OCI-LY1 (cell line): ENCODE data around the gene LIN7B.
"Not testable (repeated sequence)": the region's sequence is repeated elsewhere in the genome, so short reads cannot be mapped to it uniquely, and the experiment has no call there.

ENCODE experiments used
- H2AFZ ChIP-seq: fragments of 200-600 bp; sonication (generic), shearing (Covaris generic); 2 replicates; pipeline ENCODE4 v1.6.0; 2014; ENCODE audit warnings: antibody characterized with exemption, mild to moderate bottlenecking, low read length
- H3F3A ChIP-seq: fragments of 200-600 bp; sonication (generic), shearing (Covaris generic); 2 replicates; pipeline ENCODE4 v1.6.0; 2014; ENCODE audit warnings: mild to moderate bottlenecking, antibody characterized with exemption, low read length, moderate library complexity; ENCODE audit not compliant: insufficient read depth
- H3K27ac ChIP-seq: fragments of 200-600 bp; sonication (generic); 2 replicates; pipeline ENCODE4 v1.5.1; 2014; ENCODE audit warnings: low read length, mixed run types, mild to moderate bottlenecking, low read depth; ENCODE audit not compliant: poor library complexity, severe bottlenecking
- H3K27me3 ChIP-seq: fragments of 200-600 bp; sonication (generic); 2 replicates; pipeline ENCODE4 v1.6.0; 2014; ENCODE audit warnings: antibody characterized with exemption, mild to moderate bottlenecking, low read length, moderate library complexity; ENCODE audit not compliant: insufficient read depth
- H3K36me3 ChIP-seq: fragments of 200-600 bp; sonication (generic); 2 replicates; pipeline ENCODE4 v1.6.1; 2014; ENCODE audit warnings: mild to moderate bottlenecking, antibody characterized with exemption, low read length, moderate library complexity, mixed read lengths; ENCODE audit not compliant: insufficient read depth
- H3K4me1 ChIP-seq: fragments of 200-600 bp; sonication (generic); 2 replicates; pipeline ENCODE4 v1.5.1; 2014; ENCODE audit warnings: mild to moderate bottlenecking, low read length, moderate library complexity; ENCODE audit not compliant: insufficient read depth, severe bottlenecking
- H3K4me2 ChIP-seq: fragments of 200-600 bp; sonication (generic), shearing (Covaris generic); 2 replicates; pipeline ENCODE4 v1.6.1; 2014; ENCODE audit warnings: low read length
- H3K4me3 ChIP-seq: fragments of 200-600 bp; sonication (generic); 2 replicates; pipeline ENCODE4 v1.5.1; 2014; ENCODE audit warnings: low read length, low read depth, mild to moderate bottlenecking, mixed read lengths; ENCODE audit not compliant: poor library complexity, severe bottlenecking
- H3K79me2 ChIP-seq: fragments of 200-600 bp; shearing (Covaris generic); 2 replicates; pipeline ENCODE4 v1.6.1; 2016; ENCODE audit warnings: mixed run types, low read length, mixed read lengths; ENCODE audit not compliant: insufficient read depth
- H3K9ac ChIP-seq: fragments of 200-600 bp; sonication (generic), shearing (Covaris generic); 2 replicates; pipeline ENCODE4 v1.6.1; 2014; ENCODE audit warnings: mild to moderate bottlenecking, low read length, mixed read lengths
- H3K9me2 ChIP-seq: fragments of 200-600 bp; sonication (generic), shearing (Covaris generic); 2 replicates; pipeline ENCODE4 v1.6.1; 2014; ENCODE audit warnings: low read depth, mild to moderate bottlenecking, low read length, mixed read lengths
- H3K9me3 ChIP-seq: fragments of 200-600 bp; shearing (Covaris generic); 2 replicates; pipeline ENCODE4 v1.6.1; 2014; ENCODE audit warnings: low read length, mixed read lengths
- H4K20me1 ChIP-seq: fragments of 200-600 bp; sonication (generic), shearing (Covaris generic); 2 replicates; pipeline ENCODE4 v1.6.0; 2016; ENCODE audit warnings: mild to moderate bottlenecking, low read length; ENCODE audit not compliant: insufficient read depth
- EZH2 ChIP-seq: fragments of 200-600 bp; sonication (generic), shearing (Covaris generic); IDR thresholded peaks from 2 replicates; pipeline ENCODE4 v1.8.0; 2017; ENCODE audit warnings: borderline replicate concordance, mixed run types, mild to moderate bottlenecking, antibody characterized with exemption, low read length, moderate library complexity, mixed read lengths
- TF ChIP-seq, protein P1 (sequence below): fragments of 200-600 bp; sonication (generic), shearing (Covaris generic); IDR thresholded peaks from 2 replicates; pipeline ENCODE4 v1.5.1; 2017; ENCODE audit warnings: mild to moderate bottlenecking, antibody characterized with exemption, low read length, moderate library complexity, mixed read lengths

Gene LIN7B

GRCh38 chr19:49126575-49126974, 12.4 kb downstream of the LIN7B start:
- Histone ChIP-seq H3K27ac (no peak overlapping the region), H3K4me2 (no peak overlapping the region), H2AFZ (no peak overlapping the region), H4K20me1 (no peaks in the 10 kb centered on the region), H3K9me3 (no peaks in the 10 kb centered on the region), H3K9ac (no peak overlapping the region), H3K27me3 (no peaks in the 10 kb centered on the region), H3K4me1 (peaks cover 14% of the 10 kb centered on the region), H3K4me3 (no peak overlapping the region), H3F3A (no peaks in the 10 kb centered on the region), H3K9me2 (no peaks in the 10 kb centered on the region), H3K36me3 (peaks cover 3% of the 10 kb centered on the region; the same call in 1 of the 2 replicates), H3K79me2 (no peaks in the 10 kb centered on the region)
- no peak for TF ChIP-seq EZH2
- TF ChIP-seq, protein P1, sequence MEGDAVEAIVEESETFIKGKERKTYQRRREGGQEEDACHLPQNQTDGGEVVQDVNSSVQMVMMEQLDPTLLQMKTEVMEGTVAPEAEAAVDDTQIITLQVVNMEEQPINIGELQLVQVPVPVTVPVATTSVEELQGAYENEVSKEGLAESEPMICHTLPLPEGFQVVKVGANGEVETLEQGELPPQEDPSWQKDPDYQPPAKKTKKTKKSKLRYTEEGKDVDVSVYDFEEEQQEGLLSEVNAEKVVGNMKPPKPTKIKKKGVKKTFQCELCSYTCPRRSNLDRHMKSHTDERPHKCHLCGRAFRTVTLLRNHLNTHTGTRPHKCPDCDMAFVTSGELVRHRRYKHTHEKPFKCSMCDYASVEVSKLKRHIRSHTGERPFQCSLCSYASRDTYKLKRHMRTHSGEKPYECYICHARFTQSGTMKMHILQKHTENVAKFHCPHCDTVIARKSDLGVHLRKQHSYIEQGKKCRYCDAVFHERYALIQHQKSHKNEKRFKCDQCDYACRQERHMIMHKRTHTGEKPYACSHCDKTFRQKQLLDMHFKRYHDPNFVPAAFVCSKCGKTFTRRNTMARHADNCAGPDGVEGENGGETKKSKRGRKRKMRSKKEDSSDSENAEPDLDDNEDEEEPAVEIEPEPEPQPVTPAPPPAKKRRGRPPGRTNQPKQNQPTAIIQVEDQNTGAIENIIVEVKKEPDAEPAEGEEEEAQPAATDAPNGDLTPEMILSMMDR: no peak

GRCh38 chr19:49127225-49127624, 13.1 kb downstream of the LIN7B start:
- not testable (repeated sequence) for H3K9ac ChIP-seq, H4K20me1 ChIP-seq, H3K36me3 ChIP-seq, H3K27ac ChIP-seq, H3K9me3 ChIP-seq, H3K9me2 ChIP-seq, H2AFZ ChIP-seq, H3K4me3 ChIP-seq, H3K27me3 ChIP-seq, H3F3A ChIP-seq, H3K79me2 ChIP-seq, H3K4me2 ChIP-seq
- peaks cover 14% of the 10 kb centered on the region for H3K4me1 ChIP-seq

- Histone ChIP-seq H3K9me3 (no peaks in the 10 kb centered on the region), H2AFZ (no peak overlapping the region), H4K20me1 (no peaks in the 10 kb centered on the region), H3K27me3 (no peaks in the 10 kb centered on the region), H3K79me2 (no peaks in the 10 kb centered on the region), H3K9me2 (no peaks in the 10 kb centered on the region), H3K4me3 (peak overlapping the region; percentile 62), H3K4me2 (peak overlapping the region; percentile 84), H3K4me1 (peaks cover 14% of the 10 kb centered on the region), H3K36me3 (peaks cover 3% of the 10 kb centered on the region; the same call in 1 of the 2 replicates), H3K9ac (peak overlapping the region; percentile 47; the same call in 1 of the 2 replicates), H3K27ac (no peak overlapping the region), H3F3A (no peaks in the 10 kb centered on the region)
- no peak for TF ChIP-seq EZH2
- TF ChIP-seq, protein P1: no peak
Measured at GRCh38 chr19:49127674-49128544, 13.7 kb downstream of the LIN7B start.
